GM19239 (cell line): ENCODE results near the gene JAKMIP1.
"Not testable (repeated sequence)": the region's sequence is repeated elsewhere in the genome, so short reads cannot be mapped to it uniquely, and the experiment has no call there.

Source experiments
- DNase-seq: peaks from one replicate; pipeline ENCODE4 v3.0.0; 2011; ENCODE audit warnings: low spot score; ENCODE audit not compliant: insufficient read length
- FAIRE-seq: peaks from 2 replicates; lab custom pipeline; 2011; peaks lifted over from hg19 to GRCh38; lab: Jason Lieb, UNC

JAKMIP1 gene

DNA sequence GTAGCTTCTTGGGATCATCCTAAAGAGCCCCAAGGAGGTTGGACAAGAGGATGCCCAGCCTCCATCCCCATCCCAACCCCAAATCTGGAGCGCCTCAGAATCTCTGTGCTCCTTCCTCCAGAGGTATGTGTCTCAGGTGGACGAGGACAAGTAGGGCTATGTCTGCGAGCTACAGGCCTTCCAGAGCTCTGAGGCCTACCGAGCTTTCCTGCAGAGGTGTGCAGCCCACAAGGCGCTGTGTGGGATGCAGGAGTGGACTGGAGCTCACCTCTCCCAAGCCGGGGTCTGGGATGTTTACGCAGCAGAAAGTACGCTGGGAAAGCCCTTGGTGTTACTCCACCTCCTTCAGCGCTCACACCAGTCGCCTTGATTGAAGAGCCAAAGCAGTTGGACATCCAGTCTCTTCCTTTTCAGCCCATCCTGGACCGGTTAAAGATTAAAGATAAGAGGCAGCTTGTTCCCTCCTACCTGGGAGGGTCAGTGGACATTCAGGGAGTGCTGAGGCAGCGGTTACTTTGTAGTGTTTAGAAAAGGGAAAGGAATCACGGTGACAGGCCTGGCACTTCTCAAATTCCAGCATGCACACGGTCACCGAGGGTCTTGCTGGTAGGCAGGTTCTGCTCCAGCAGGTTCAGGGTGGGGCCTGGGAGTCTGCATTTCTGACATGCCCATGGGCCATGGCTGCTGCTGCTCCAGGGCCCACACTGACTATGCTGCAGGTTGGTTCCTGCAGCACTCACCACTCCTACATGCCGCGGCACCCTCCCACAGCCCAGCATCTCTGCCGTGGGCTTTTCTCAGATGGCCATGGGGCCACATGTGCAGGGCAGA lies 29.5 kb upstream of the JAKMIP1 start:
- FAIRE-seq (no peak), DNase-seq (no peak)

DNA sequence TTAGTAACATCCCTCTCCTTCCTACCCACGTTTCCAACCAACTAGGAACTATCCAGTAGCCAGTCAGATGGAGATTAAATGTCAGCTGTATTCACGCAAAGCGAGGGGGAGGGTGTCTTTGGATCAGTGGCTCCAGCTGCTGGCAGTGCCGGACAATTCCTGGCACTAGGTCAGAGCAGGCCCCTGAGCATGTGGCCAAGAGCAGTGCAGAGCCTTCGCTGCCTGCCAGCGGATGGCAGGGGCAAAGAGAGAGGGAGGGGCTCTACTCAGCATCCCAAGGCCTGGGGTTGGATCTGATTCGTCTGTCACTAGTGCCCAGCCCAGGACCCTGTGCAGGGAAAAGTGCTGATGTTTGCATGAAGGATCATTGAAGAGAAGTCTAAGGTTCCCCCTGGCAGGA lies 28.7 kb upstream of the JAKMIP1 start:
- DNase-seq: no peak
- no peak for FAIRE-seq

DNA sequence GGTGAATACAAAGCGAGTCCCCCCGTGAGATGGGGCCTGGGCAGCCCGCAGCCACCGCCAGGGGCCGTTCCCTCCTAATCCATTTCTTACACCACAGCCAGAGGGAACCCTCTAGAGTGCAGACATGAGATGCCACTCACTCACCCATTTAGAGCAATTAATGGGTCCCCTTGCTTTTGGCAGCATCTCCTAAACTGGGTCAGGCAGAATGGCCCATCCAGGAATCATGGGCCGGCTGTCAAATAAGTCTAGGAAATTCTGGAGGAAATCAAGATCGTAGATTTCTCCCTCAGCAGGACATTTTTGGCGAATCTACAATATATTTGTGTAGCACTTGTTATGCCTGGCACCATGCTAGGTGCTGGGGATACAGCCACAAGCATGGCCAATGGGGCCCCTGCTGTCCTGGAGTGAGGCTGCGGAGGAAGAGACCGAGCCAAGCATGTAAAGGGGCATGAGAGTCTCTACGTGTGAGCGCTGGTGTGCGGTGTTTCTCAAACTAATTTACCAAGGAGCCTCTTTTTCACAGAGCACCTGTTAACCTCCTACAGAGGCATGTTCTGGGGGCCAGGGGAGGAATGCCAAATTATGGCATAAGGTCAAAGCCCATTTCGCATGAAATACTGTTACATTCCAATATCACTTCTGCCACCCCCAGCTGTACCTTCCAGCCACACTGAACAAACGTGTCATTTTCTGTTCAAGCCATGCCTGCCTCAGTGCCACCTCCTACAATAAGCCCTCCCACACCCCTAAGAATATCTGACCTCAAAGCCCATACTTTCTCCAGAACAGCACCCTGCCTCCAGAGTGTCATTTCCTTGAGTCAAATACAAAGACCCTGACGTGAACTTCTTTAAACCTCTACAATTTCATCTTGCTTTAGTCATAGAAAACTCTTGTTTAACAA lies 28.1 kb upstream of the JAKMIP1 start:
- no peak for DNase-seq
- FAIRE-seq: no peak

DNA sequence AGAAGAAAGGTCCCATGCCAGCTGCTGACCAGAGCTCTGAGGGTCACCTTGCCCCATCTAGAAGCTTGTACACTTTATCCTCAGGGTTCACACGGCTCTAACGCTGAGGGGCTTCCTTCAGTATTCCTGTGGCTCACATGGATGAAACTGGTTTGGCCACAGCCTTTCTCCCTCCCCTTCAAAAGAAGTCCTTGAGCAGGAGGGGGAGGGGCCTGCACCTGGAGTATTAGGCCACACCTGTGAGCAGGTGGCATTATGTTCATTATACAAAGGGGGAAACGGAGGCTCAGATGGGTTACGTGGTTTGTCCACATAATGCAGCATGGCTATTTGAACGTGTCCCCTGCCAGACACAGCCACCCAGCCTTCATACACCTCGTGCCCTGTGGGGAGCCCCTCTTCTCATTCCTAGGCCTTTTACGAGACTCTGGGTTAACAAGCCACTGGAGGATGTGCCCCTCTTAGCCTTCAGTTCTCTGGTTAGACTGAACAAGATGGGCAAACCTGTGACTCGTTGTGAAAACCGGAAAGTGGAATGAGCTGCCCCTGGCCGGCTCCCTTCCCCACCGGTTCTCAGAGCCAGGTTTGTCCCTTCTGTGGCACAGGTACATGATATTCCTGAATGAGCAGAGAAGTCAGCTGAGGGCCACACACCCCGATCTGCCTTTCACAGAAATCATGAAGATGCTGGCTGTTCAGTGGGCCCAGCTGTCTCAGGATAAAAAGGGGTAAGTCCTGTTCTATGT lies 27.2 kb upstream of the JAKMIP1 start:
- DNase-seq (no peak), FAIRE-seq (no peak)

DNA sequence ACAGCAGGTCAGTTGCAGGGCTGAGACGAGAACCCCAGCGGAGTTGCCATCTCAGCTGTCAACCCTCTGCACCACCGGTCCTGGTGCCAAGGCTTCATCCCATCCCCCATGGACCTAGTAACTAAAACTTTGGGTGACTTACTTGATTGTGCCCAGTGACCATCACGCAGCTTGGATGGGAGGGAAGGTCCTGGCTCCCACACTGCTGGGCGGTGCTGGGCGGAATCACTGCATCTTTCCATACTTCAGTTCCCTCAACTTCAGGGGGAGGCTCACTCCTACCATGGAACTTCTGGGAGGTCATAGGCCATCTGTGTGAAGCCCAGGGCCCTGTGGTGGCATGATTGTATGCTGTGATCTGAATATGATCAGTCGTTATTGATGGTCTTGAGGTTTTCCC lies 26.2 kb upstream of the JAKMIP1 start:
- FAIRE-seq (no peak), DNase-seq (no peak)

DNA sequence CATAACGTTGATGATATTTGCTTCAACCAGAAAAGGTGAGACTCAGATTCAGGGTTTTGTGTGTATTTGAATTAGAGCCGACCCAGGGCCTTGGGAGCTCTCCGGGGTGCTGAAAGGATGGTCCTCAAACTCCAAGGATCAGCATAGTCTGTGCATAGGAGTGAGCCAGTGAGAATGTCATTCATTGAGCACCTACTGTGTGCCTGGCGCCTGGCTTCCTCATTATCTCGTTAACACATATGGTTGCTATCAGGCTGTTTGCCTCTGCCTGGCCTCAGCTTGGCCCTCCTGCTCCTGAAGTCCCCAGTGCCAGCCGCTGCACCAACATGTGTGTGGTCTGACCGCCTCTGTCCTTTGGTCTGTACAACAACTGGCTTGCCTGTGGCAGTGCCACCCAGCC lies 25.1 kb upstream of the JAKMIP1 start:
- FAIRE-seq (no peak), DNase-seq (no peak)

DNA sequence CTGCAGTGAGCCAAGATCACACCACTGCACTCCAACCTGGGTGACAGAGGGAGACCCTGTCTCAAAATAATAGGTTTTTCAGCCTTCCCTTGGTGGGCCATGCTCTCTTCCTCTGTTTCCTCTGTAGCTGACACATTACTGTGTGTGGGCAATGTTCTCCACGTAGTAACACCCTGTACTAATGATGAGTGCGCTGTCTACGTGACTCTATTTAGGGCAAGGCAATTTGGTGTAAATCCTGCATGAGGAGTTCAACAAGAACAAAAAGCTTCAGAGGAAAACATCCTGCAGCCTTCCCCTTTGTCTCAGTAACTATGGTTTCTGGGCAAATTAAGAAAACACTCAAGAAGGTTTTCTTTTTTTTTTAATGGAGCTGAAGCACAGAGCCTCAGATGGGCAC lies 24.4 kb upstream of the JAKMIP1 start:
- no peak for FAIRE-seq
- DNase-seq: no peak

DNA sequence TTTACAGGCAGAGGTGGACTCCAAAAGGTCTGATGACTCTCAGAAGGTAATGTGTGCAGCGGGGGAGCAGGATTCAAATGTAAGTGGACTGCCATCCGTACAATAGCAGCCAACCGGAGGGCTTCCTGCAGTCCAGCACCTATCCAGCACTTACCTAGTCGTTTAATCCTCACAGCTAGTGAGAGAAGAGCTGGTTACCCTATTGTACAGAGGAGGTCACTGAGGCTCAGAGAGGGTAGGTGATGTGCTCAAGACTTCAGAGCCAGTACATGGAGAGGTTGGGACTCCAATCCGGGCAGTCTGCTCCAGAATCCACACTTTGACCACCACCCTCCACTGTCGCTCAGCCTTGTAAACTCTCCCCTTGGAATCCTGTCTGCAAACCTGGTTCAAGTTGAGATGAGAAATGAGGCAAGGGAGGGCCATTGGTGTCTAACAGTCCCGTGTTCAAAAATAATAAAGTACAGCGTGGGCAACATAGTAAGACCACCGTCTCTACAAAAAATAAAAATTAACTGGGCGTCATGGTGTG lies 22.5 kb upstream of the JAKMIP1 start:
- DNase-seq: no peak
- FAIRE-seq: no peak

DNA sequence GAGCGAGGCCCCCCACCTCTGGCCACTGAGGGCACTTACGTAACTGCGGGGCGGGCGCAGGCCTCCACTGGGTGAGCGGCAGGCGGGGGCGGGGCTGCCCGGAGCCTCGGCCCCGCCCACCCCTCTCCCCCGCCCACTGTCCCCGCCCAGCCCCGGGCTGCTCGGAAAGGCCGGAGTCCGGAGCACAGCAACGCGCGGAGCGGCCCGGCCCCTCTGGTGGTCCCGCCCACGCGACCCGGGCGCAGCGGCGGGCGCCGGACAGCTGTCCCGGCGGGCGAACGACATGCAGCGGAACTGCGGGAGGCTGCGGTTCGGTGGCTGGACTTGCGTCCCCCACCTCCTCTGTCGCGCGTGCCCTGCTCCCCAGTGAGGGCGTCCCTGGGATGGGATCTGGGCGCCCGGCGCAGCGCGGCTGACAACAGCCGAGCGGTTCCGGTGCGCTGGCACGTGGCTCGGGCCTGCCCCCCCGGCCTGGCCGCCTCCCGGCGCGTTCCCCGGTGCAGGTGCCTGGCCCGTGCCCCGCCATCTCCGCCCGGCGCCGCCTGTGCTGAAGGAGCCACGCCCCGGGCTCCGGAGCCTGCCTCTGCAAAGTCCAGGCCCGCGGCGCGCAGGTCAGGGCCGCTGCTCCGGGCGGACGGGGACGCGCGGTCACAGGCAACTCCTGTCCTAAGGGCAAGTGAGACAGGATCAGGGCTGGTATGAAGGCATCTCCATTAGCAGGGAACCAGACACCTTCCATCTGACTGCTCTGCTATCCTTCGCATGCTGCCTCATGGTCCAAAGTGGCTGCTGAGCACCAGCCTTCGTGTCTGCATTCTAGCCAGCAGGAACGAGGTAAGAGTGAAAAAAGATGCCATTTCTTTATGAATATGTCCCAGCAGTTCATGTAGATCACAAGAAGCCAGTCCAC lies 21.8 kb upstream of the JAKMIP1 start:
- FAIRE-seq (no peak), DNase-seq (no peak)

DNA sequence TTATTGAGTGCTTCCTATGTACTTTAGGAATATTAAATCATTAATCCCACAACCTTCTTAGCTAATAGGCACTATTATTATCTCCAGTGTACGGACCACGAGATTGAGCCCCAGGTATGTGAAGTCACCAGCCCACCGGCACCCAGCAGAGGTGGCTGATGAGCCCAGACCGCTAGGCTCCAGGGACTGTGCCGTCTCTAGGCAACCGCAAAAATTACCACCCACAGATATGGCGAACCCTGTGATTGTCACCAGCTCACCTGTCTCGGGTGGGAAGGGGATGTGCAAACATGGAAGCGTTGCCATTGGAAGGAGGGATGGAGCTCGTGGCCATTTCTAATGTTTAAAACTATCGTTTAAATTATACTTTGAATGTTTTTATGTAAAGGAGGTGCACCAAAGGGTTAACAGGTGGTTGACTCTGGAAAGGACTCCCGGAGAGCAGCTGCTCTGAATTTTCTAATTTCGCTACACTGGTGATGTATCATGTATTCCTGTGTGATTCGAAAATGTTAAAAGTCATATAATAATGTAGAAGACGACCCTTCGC lies 21.0 kb upstream of the JAKMIP1 start:
- DNase-seq (no peak), FAIRE-seq (no peak)

DNA sequence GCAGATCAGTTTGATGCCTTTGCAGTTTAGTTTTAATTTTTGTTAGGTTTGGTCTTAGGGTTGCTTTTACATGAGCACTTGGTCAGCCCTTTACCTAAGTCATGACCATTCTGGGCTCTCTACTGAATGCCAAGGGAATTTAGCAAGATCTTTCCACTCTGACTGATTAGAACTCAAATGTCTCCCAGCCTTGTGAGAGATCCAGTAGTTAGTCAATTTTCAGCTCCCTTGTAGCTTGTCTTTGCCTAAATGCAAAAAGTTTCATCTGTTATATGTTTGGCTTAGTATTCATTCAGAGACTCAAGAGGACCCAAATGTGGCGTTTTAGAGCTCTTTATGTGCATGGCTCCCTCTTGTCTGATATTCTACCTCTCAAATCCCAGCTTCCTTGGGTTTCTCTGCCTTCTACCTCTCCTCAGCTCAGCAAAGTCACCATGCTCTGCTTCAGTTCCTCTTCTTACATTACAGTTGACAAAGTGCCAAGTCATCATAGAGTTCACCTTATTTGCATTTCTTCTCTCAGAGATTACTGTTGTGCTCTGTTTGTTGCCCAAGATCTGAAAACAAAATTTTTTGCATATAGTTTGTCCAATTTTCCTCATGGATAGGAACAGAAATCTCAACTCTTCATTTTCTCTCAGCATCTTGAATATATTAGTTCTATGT lies 17.5 kb upstream of the JAKMIP1 start:
- DNase-seq (no peak), FAIRE-seq (peak; percentile 88)

DNA sequence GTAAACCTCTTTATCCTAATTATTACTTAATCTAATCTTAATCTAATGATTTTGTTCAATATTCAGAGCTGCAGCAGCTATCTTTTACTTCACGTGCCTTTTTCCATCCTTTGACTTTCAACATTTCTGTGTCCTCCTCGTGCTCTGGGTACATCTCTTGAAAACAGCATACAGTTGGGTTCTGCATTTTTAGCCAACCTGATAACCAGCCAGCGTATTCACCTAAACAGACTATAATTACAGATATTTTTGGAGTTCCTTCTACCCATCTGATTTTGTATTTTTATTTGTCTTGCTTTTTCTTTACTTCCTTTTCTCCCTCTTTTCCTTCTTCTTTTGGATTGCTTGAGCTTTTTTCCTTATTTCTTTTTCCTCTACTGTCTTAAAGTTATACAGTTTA lies 16.2 kb upstream of the JAKMIP1 start:
- FAIRE-seq (no peak), DNase-seq (no peak)

DNA sequence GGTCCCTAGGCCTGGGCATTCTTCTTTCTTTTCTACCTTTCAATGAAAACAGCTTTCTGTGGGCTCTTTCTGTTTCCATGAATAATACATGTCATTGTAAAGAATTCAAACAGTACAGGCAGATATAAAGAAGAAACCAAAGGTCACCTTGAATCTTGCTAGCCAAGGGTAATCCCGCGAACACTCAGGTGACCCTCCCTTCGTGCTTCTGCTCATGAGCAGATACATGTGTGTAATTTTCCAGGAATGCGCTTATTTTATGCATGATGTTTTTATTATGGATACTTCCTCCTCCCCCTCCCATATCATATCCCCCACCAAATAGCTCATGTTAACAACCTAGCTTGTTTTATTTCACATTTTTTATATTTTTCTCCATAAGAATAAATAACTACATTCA lies 9.6 kb upstream of the JAKMIP1 start:
- no peak for DNase-seq
- no peak for FAIRE-seq

DNA sequence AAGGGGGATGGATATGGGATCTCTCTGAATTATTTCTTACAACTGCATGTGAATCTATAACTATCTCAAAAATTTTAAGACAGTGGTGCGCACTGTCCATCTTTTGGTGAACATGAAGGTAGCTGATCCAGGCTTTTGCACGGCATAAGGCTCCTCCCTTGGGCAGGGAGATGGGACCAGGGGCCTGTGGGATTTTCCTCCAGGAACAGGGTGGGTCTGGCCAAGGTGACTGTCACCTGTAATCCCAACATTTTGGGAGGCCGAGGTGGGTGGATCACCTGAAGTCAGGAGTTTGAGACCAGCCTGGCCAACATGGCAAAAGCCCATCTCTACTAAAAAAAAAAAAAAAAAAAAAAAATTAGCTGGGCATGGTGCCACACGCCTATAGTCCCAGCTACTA lies 8.9 kb upstream of the JAKMIP1 start:
- FAIRE-seq, DNase-seq: not testable (repeated sequence)

DNA sequence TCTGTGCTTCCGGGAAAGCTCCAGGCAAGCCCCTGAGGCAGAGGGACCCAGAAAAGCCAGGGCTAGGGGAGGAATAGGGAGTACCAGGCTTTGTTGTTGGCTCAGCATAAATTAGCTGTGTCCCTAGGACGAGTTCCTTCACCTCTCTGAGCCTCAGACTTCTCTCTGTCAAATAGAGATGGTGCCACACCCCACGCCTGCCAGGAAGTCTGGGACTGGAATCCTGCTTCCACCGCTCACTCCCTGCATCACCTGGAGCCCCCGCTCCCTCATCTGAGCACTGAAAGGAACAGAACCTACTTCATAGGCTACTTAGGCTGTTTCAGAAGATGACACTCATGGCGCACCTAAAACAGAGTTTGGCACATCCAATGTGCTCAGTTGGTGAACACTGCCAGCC lies 8.1 kb upstream of the JAKMIP1 start:
- DNase-seq (no peak), FAIRE-seq (no peak)

DNA sequence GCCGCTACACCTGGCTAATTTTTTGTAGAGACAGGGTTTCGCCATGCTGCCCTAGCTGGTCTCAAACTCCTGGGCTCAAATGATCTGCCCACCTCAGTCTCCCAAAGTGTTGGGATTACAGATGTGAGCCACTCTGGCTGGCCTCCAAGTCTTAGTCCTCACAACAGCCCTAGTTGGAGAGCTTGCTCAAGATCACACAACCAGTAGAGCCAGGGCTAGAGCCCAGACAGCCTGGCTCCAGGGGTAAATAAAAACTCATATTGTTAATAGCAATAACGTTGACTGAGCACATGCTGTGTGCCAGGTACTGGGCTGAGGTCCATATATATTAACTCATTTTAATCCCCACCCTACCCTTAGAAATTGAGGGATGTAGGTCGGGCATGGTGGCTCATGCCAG lies 7.3 kb upstream of the JAKMIP1 start:
- FAIRE-seq (no peak), DNase-seq (no peak)

DNA sequence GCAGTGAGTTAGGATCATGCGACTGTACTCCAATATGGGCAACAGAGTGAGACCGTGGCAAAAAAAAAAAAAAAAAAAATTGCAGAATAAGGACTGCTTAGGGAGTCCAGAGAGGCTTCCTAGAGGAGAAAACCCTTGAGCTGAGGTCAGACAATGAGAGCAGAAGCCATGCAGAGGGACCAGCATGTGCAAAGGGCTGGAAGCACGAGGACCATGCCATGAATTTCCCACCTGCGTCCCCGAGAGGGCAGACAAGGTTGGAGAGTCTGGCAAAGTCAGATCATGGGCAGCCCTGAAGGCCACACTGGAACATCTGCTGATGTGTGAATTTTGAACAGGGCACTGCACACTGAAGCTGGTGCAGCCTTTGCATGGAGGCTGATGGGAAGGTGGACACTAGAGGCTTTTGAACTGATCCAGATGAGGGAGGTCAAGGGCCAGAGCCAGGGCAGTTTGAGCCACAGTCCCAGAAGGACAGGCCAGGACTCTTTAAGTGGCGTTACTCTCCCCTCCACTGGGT lies 6.5 kb upstream of the JAKMIP1 start:
- FAIRE-seq: no peak
- DNase-seq: no peak

DNA sequence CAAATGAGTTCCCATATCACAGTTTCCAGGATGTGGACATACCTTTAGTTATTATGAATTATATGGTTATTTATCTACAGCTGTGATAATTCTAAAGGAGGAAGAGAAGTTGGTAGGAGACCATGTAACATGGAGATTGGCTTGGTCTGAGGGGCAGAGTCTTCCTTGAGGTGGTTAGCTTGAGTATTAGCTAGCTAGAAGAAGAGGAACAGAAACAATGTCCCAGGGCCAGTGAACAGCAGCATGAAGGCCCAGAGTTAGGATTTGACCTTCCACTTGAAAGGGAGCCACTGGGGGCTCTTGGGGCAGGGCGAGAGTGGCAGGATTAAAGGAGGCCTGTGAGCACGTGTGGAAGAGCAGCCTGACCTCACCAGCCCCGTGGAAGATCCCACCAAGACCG lies 5.6 kb upstream of the JAKMIP1 start:
- DNase-seq (no peak), FAIRE-seq (no peak)

DNA sequence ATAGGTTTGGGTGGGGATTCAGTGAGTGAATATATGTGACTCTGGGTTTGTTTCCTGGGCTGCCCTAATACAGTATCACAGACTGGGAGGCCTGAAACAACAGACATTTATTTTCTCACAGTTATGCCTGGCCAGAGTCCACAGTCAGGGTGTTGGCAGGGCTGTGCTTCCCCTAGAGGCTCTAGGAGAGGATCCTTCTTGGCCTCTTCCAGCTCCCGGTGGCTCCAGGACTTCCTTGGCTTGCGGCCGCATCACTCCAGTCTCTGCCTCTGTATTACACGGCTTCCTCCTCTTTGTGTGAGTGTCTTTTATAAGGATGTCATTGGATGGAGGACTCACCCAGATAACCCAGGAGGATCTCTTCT lies 5.2 kb upstream of the JAKMIP1 start:
- DNase-seq: no peak

More for the DNA sequence above, 5.2 kb upstream of the JAKMIP1 start:
- no peak for FAIRE-seq
